H1 (cell line): Measurements from ENCODE around the gene CTXN1.

ENCODE experiments used
- EZH2 ChIP-seq: fragments of 200-600 bp; sonication (generic); IDR thresholded peaks from 2 replicates; pipeline ENCODE4 v1.7.1; 2012; ENCODE audit warnings: low read depth, mild to moderate bottlenecking, moderate library complexity, low read length, inconsistent platforms; ENCODE audit not compliant: severe bottlenecking
- GTF2F1 ChIP-seq: IDR thresholded peaks from 2 replicates; pipeline ENCODE4 v1.6.1; 2012; ENCODE audit warnings: low read depth, low read length, improper control_type of control experiment, borderline replicate concordance
- KDM5A ChIP-seq: fragments of 200-600 bp; IDR thresholded peaks from 2 replicates; pipeline ENCODE4 v1.7.1; 2012; ENCODE audit warnings: mild to moderate bottlenecking, low read length, inconsistent platforms, mixed read lengths
- NRF1 ChIP-seq: IDR thresholded peaks from 2 replicates; pipeline ENCODE4 v1.6.1; 2011; ENCODE audit warnings: mild to moderate bottlenecking, low read depth, low read length, improper control_type of control experiment
- POLR2A ChIP-seq, 2 experiments: IDR thresholded peaks; 1 replicate in 1 of 2; 2 replicates in 1 of 2; pipeline ENCODE4 v1.6.1; 2011; ENCODE audit warnings: low read depth in 2 of 2, low read length in 2 of 2, mild to moderate bottlenecking in 2 of 2; ENCODE audit errors: control extremely low read depth in 1 of 2
- POLR2AphosphoS5 ChIP-seq: IDR thresholded peaks from 2 replicates; pipeline ENCODE4 v1.6.1; 2011; ENCODE audit warnings: low read depth, low read length
- RAD21 ChIP-seq, 2 experiments: IDR thresholded peaks in 1 of 2; conservative IDR thresholded peaks in 1 of 2; 2 replicates each; pipeline ENCODE4 v1.6.1; 2011; ENCODE audit warnings: low read depth in 2 of 2, low read length in 2 of 2, improper control_type of control experiment in 1 of 2, inconsistent platforms in 1 of 2, mild to moderate bottlenecking in 1 of 2, moderate library complexity in 1 of 2
- YY1 ChIP-seq: IDR thresholded peaks from 2 replicates; pipeline ENCODE4 v1.6.1; 2011; ENCODE audit warnings: low read depth, mild to moderate bottlenecking, low read length
- ZNF274 ChIP-seq: IDR thresholded peaks from 2 replicates; pipeline ENCODE4 v1.7.0; 2012; ENCODE audit warnings: low read length, borderline replicate concordance; ENCODE audit errors: extremely low read depth
- TF ChIP-seq, protein P1 (sequence below), 3 experiments: IDR thresholded peaks; 1 replicate in 2 of 3; 2 replicates in 1 of 3; pipeline versions ENCODE4 v1.5.1 to v1.6.1; 2011; ENCODE audit warnings: low read length in 3 of 3, mild to moderate bottlenecking in 3 of 3, inconsistent platforms in 2 of 3, low read depth in 1 of 3, moderate library complexity in 1 of 3; ENCODE audit not compliant: insufficient read depth in 1 of 3; ENCODE audit errors: control extremely low read depth in 1 of 3
- TF ChIP-seq, protein P2 (sequence below): IDR thresholded peaks from 2 replicates; pipeline ENCODE4 v1.6.1; 2012; ENCODE audit warnings: inconsistent platforms

DNA sequence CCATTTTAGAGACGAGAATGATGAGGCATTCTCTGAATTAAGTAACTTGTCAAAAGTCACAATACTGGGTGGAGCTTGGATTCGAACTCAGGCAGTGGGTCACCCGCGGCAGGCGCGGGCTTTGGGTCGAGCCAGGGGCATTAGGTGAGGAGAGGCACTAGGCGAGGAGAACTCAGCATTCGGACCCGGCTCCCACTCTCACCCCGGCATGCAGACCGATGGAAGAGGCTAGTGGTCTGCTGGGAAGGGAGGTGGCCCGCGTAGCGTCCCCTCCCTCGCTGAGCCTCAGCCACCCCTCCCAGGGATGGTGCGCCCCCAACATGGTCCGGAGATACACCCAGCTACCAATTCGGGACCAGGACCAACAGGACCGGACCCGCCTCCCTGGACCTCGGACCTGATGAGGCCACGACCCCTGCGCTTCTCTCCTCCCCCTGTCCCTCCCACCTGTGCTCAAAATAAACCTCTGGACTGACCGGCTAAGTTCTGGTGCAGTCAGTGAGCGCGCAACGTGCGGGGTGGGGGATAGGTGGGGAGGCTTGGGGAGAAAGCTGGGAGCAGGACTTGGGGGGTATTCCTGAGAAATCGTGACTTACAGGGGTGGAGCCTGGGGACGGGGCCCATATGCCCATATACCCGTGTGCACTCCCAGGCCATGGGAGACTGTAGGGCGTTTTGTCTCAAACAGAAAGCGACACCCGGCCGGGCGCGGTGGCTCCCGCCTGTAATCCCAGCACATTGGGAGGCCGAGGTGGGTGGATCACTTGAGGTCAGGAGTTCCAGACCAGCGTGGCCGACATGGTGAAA lies 7.1 kb downstream of the CTXN1 start:
- TF ChIP-seq, protein P1, sequence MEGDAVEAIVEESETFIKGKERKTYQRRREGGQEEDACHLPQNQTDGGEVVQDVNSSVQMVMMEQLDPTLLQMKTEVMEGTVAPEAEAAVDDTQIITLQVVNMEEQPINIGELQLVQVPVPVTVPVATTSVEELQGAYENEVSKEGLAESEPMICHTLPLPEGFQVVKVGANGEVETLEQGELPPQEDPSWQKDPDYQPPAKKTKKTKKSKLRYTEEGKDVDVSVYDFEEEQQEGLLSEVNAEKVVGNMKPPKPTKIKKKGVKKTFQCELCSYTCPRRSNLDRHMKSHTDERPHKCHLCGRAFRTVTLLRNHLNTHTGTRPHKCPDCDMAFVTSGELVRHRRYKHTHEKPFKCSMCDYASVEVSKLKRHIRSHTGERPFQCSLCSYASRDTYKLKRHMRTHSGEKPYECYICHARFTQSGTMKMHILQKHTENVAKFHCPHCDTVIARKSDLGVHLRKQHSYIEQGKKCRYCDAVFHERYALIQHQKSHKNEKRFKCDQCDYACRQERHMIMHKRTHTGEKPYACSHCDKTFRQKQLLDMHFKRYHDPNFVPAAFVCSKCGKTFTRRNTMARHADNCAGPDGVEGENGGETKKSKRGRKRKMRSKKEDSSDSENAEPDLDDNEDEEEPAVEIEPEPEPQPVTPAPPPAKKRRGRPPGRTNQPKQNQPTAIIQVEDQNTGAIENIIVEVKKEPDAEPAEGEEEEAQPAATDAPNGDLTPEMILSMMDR (IDR thresholded peaks at IDR 0.05; ENCODE audit: control extremely low read depth in 1 of 3, insufficient read depth in 1 of 3, low read depth in 1 of 3, low read length in 3 of 3): no peak
- TF ChIP-seq POLR2A (IDR thresholded peaks at IDR 0.05; ENCODE audit: control extremely low read depth in 1 of 2, low read depth in 2 of 2, low read length in 2 of 2): no peak
- TF ChIP-seq YY1: no peak
- TF ChIP-seq, protein P2, sequence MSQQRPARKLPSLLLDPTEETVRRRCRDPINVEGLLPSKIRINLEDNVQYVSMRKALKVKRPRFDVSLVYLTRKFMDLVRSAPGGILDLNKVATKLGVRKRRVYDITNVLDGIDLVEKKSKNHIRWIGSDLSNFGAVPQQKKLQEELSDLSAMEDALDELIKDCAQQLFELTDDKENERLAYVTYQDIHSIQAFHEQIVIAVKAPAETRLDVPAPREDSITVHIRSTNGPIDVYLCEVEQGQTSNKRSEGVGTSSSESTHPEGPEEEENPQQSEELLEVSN: no peak
- TF ChIP-seq NRF1: no peak
- no peak for TF ChIP-seq RAD21 (IDR thresholded peaks at IDR 0.05 in 1 of 2, conservative IDR thresholded peaks at IDR 0.05 in 1 of 2; ENCODE audit: low read depth in 2 of 2, low read length in 2 of 2)
- no peak for TF ChIP-seq ZNF274
- no peak for TF ChIP-seq GTF2F1
- no peak for TF ChIP-seq EZH2
- no peak for TF ChIP-seq KDM5A
- TF ChIP-seq POLR2AphosphoS5: no peak
